Hematopoietic multipotent progenitor cell treated with erythropoietin and hydrocortisone succinate and interleukin-3 and kit ligand, for 15 days (in vitro differentiated cells): Measurements from ENCODE around the gene CHRNE.

ENCODE experiments used
- DNase-seq: peaks from one replicate; pipeline ENCODE4 v3.0.0-alpha.2; 2015; ENCODE audit warnings: low spot score

Gene CHRNE

DNA sequence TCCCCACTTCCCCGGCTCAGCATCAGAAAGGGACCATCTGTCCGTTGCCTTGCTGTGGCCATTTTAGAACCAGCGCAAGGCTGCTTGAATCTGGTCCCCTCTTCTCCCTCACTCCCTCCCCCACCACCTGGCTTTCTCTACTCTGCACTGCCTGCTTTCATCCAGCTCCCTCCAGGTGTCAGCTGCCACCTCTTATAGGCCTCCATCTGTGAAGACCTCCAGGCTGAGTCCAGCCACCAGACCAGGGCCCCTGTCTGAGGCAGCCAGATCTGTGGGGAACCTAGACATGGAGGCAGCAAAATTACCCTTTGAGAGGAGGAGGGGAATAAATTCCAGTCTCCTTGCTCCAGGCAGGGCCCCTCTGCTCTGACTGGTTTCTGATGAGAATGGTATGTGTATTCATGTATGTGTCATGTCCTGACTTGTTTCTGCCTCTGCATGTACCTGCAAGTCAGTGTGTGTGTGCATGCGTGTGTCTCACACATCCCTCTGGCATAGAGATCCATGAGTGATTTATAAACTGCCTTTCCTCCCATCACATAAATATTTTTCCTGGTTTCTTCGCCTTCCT is 48.7 kb downstream of the CHRNE start:
- DNase-seq, result no peak

DNA sequence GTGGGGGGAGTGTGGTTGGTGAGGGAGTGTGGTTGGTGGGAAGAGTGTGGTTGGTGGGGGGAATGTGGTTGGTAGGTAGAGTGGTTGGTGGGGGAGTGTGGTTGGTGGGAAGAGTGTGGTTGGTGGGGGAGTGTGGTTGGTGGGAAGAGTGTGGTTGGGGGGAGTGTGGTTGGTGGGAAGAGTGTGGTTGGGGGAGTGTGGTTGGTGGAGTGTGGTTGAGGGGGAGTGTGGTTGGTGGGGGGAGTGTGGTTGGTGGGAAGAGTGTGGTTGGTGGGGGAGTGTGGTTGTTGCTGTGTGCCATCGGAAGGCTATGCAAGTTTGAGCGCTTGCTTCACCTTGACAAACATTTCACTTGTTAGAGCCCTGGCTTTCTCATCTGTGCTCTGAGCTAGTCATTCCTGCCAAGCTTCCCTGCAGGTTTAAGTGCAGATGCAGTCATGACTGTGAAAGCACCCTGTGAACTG is 49.7 kb downstream of the CHRNE start:
- DNase-seq, result no peak

DNA sequence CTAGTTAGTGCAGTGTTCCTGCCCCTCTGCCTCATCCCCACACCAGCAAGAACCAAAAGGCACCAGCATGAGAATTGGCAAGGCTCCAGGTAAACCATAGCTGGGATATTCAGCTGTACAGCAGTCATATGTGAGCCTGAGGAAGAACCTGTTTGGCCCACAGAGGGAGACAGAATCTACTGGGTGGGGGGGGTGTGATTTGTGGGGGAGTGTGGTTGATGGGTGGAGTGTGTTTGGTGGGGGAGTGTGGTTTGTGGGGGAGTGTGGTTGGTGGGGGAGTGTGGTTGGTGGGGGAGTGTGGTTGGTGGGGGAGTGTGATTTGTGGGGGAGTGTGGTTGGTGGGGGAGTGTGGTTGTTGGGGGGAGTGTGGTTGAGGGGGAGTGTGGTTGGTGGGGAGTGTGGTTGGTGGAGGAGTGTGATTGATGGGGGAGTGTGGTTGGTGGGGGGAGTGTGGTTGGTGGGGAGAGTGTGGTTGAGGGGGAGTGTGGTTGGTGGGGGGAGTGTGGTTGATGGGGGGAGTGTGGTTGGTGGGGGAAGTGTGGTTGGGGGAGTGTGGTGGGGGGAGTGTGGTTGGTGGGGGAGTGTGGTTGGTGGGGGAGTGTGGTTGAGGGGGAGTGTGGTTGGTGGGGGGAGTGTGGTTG is 50.2 kb downstream of the CHRNE start:
- no peak for DNase-seq

DNA sequence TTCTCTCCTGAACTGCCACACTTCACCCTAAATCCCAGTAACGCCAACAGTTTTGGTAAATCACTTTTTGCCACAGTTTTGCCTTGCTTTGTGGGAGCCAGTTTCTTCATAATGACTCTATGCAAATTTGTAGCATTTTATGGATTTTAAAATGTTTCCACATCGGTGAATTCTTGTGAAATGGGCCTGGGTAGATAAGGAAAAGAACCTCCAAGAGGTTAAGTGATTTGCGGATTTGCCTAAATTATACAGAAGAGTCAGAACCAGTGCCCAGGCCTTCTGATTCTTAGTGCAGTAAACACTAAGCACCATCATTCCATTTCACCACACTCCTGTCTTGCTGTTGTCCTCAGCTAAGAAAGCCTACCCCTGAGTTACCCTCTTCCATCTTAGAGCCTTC is 51.8 kb downstream of the CHRNE start:
- no peak for DNase-seq

DNA sequence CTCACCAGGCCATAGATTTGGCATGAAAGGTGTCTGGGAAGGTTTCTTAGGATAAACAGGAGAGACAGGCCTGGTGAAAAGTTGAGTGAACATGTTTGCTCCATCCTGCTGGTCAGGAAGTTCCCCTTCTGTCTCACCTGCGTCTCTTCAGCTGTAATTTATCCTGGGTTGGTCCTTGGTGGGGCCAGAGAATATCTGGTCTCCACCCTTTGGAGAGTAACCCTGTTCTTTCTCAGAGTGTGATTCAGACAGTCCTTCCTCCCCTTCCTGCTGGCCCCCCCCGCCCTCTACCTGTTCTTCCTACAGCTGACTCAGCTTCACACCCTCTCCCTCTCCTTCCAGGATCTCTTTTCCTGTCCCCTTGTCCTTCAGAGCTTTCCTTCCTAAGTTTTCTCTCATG is 52.7 kb downstream of the CHRNE start:
- no peak for DNase-seq

DNA sequence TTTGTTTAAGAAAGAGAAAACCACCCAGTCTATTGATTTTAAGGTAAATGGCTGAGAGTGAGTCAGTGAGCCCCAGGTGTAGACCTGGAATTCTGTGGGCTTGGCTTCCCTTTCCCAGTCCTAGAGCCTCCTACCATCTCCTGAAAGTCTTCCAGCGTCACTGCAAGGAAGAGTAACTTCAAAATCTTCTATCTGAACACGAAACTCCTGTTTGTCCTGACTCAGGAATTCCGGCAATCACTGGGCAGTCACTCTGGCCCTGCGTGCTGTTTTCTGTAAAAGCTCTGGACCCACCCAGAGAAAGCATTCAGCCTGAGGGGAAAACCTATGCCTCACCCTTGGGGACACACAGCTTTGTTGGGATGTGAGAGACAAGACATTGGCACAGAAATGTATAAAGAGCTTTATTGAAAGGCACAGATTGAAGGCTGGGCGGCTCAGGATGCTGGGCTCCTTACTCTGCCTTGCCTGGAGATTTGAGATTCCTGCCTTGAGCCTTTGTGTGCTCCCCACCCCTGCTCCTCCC is 53.8 kb downstream of the CHRNE start:
- DNase-seq, result no peak
